ACC112 (cell line): ENCODE results near the gene RAB11FIP2.

Source experiments
- H2AFZ ChIP-seq: fragments of 200-600 bp; sonication (generic); one replicate; pipeline ENCODE4 v1.6.0; 2017; ENCODE audit warnings: antibody characterized with exemption, low read length; ENCODE audit not compliant: unreplicated experiment
- H3K27ac ChIP-seq: fragments of 200-600 bp; sonication (generic); 2 replicates; pipeline ENCODE4 v1.5.1; 2014; ENCODE audit warnings: low read depth, mild to moderate bottlenecking, antibody characterized with exemption, low read length, moderate library complexity
- H3K27me3 ChIP-seq: fragments of 200-600 bp; sonication (generic); 2 replicates; pipeline ENCODE4 v1.6.1; 2014; ENCODE audit warnings: mild to moderate bottlenecking, antibody characterized with exemption, low read length, moderate library complexity, mixed read lengths; ENCODE audit not compliant: insufficient read depth
- H3K36me3 ChIP-seq: fragments of 200-600 bp; sonication (generic); 2 replicates; pipeline ENCODE4 v1.6.1; 2016; ENCODE audit warnings: mild to moderate bottlenecking, antibody characterized with exemption, low read length, moderate library complexity, mixed read lengths; ENCODE audit not compliant: insufficient read depth
- H3K4me1 ChIP-seq: fragments of 200-600 bp; sonication (generic); one replicate; pipeline ENCODE4 v1.6.1; 2016; ENCODE audit warnings: low read length, mixed read lengths; ENCODE audit not compliant: insufficient read depth, unreplicated experiment, control insufficient read depth
- H3K4me3 ChIP-seq: fragments of 200-600 bp; sonication (generic); 2 replicates; pipeline ENCODE4 v1.5.1; 2014; ENCODE audit warnings: mild to moderate bottlenecking, low read depth, low read length
- H3K79me2 ChIP-seq: fragments of 200-600 bp; sonication (generic); one replicate; pipeline ENCODE4 v1.6.0; 2016; ENCODE audit warnings: low read length; ENCODE audit not compliant: control insufficient read depth, unreplicated experiment, insufficient read depth

RAB11FIP2 gene

DNA sequence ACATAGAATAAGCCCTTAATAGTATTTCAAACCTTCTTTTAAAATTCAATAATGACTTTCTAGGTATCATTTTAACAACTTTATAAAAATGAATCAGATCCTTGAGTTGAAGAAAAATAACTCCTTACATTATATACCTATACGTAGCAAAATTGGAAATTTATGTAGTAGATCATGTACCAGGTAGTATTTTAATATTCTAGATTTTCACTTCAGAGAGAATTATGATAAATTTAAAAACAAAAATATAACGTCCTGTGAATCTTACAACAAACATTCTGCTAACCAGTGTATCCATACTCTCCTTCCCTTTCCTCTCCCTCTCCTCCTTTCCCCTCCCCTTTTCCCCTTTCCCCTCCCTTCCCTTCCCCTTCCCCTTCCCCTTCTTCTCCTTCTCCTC lies 6.1 kb upstream of the RAB11FIP2 start:
- no peaks in the 10 kb centered on the region for H3K79me2 ChIP-seq
- H3K27ac ChIP-seq = no peak overlapping the region
- H3K4me1 ChIP-seq = peaks cover 1% of the 10 kb centered on the region
- no peaks in the 10 kb centered on the region for H3K27me3 ChIP-seq
- no peak overlapping the region for H2AFZ ChIP-seq
- H3K36me3 ChIP-seq = no peaks in the 10 kb centered on the region
- no peak overlapping the region for H3K4me3 ChIP-seq

DNA sequence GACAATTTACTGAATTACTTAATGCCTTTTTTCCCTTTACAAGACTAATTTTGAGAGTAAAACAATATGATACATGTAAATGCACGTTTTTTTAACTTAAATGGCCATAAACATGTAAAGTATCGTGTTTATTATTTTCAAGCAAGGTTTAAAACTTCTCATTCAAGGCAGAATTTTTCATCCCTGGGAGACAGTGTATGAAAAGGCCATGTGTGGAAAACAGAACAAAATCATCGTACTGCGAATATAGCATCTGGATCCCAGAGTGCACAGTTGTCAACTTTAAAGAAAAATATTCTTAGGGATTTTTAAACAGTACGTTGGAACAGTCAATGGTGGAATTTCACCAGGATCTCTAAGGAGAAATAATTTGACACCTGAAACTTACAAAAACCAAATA lies 1.1 kb upstream of the RAB11FIP2 start:
- no peak overlapping the region for H3K27ac ChIP-seq
- H3K27me3 ChIP-seq = no peaks in the 10 kb centered on the region
- H3K79me2 ChIP-seq = peaks cover 27% of the 10 kb centered on the region
- peaks cover 16% of the 10 kb centered on the region for H3K4me1 ChIP-seq
- peak overlapping the region; percentile 34 for H2AFZ ChIP-seq
- no peaks in the 10 kb centered on the region for H3K36me3 ChIP-seq
- H3K4me3 ChIP-seq = peak overlapping the region; percentile 92; the same call in 1 of the 2 replicates

- H3K27ac ChIP-seq = peak overlapping the region; percentile 77
- peak overlapping the region; percentile 34 for H2AFZ ChIP-seq
- peaks cover 22% of the 10 kb centered on the region for H3K4me1 ChIP-seq
These were observed 497 bp upstream of the RAB11FIP2 start for GRCh38 chr10:118047157-118047719.

GRCh38 chr10:118045837-118046394 lies 825 bp downstream of the RAB11FIP2 start:
- peaks cover 40% of the 10 kb centered on the region for H3K79me2 ChIP-seq
- peak overlapping the region; percentile 92 for H3K4me3 ChIP-seq
- H2AFZ ChIP-seq = peak overlapping the region; percentile 93
- no peaks in the 10 kb centered on the region for H3K36me3 ChIP-seq
- H3K27me3 ChIP-seq = no peaks in the 10 kb centered on the region
- peaks cover 35% of the 10 kb centered on the region for H3K4me1 ChIP-seq
- peak overlapping the region; percentile 77 for H3K27ac ChIP-seq

More at GRCh38 chr10:118047157-118047719, 497 bp upstream of the RAB11FIP2 start:
- Histone ChIP-seq H3K4me3 (peak overlapping the region; percentile 92), H3K27me3 (no peaks in the 10 kb centered on the region), H3K36me3 (no peaks in the 10 kb centered on the region), H3K79me2 (peaks cover 32% of the 10 kb centered on the region)

GRCh38 chr10:118045158-118045836 lies 1.4 kb downstream of the RAB11FIP2 start:
- no peaks in the 10 kb centered on the region for H3K36me3 ChIP-seq
- no peaks in the 10 kb centered on the region for H3K27me3 ChIP-seq
- H3K27ac ChIP-seq = peak overlapping the region; percentile 77; the same call in 1 of the 2 replicates
- H2AFZ ChIP-seq = peak overlapping the region; percentile 93
- H3K4me1 ChIP-seq = peaks cover 41% of the 10 kb centered on the region
- peak overlapping the region; percentile 92 for H3K4me3 ChIP-seq
- peaks cover 46% of the 10 kb centered on the region for H3K79me2 ChIP-seq

DNA sequence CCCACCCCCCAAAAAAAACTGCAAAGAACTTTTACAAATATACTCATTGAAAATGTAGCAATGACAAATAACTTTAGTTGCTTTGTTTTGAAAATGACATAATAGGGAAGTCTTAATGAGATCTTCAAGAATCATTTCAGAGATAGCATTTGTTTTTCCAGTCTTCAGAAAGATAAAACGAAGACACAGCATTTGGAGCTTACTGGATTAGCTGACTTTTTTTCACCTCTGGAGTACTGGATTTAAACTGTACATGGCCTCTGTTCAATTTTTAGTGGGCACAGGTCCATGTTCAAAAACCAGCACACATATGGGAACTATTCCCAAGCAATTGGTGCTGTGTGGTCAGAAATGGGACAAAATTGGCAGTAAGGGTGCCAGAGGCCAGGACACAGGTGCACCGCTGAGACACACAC lies 3.9 kb downstream of the RAB11FIP2 start:
- Histone ChIP-seq H3K4me3 (peak overlapping the region; percentile 19; the same call in 1 of the 2 replicates), H3K27me3 (no peaks in the 10 kb centered on the region), H3K36me3 (no peaks in the 10 kb centered on the region), H3K79me2 (peaks cover 57% of the 10 kb centered on the region), H3K27ac (no peak overlapping the region), H2AFZ (no peak overlapping the region), H3K4me1 (peaks cover 44% of the 10 kb centered on the region)

DNA sequence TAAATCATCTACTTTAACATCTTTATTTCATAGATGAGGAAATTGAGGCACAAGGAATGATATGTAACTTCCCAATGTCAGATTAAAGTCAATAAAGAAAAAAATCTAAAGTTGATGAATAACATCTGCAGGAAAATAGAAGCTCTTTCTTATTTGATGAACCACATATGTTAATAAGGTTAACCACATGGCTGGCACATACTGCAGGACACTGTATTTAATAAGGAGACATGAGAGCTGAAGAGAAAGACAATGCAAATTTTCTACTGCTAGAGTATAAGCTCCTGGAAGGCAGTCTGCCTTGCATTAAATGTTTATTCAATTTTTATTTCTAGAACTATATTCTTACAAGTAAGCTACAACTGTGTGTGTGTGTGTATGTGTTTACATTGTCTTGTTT lies 4.4 kb downstream of the RAB11FIP2 start:
- Histone ChIP-seq H3K36me3 (no peaks in the 10 kb centered on the region), H2AFZ (no peak overlapping the region), H3K27me3 (no peaks in the 10 kb centered on the region), H3K4me1 (peaks cover 39% of the 10 kb centered on the region), H3K79me2 (peaks cover 57% of the 10 kb centered on the region), H3K4me3 (no peak overlapping the region), H3K27ac (no peak overlapping the region)

GRCh38 chr10:118041316-118041715 lies 5.4 kb downstream of the RAB11FIP2 start:
- Histone ChIP-seq H3K79me2 (peaks cover 57% of the 10 kb centered on the region), H3K4me3 (0 out of 2 replicates have a peak overlapping the region, but pooled peaks have one; percentile 32), H3K4me1 (peaks cover 37% of the 10 kb centered on the region), H3K36me3 (no peaks in the 10 kb centered on the region), H3K27ac (peak overlapping the region; percentile 71), H2AFZ (no peak overlapping the region), H3K27me3 (no peaks in the 10 kb centered on the region)

GRCh38 chr10:118036281-118036875 lies 10.4 kb downstream of the RAB11FIP2 start:
- Histone ChIP-seq H3K27ac (no peak overlapping the region), H3K36me3 (peaks cover 4% of the 10 kb centered on the region; the same call in 1 of the 2 replicates), H3K4me3 (no peak overlapping the region), H3K4me1 (peaks cover 25% of the 10 kb centered on the region), H3K27me3 (no peaks in the 10 kb centered on the region), H2AFZ (no peak overlapping the region), H3K79me2 (peaks cover 20% of the 10 kb centered on the region)

- H3K4me3 ChIP-seq = no peak overlapping the region
- H3K36me3 ChIP-seq = peaks cover 4% of the 10 kb centered on the region; the same call in 1 of the 2 replicates
- peaks cover 16% of the 10 kb centered on the region for H3K4me1 ChIP-seq
- H3K27me3 ChIP-seq = no peaks in the 10 kb centered on the region
- peaks cover 13% of the 10 kb centered on the region for H3K79me2 ChIP-seq
- no peak overlapping the region for H2AFZ ChIP-seq
- no peak overlapping the region for H3K27ac ChIP-seq
These were observed 11.3 kb downstream of the RAB11FIP2 start for GRCh38 chr10:118035354-118036005.
